NCI-H2029 treated with DMSO at 0.1 percent for 48 hours (cell line): ENCODE measurements around the gene MACROD2.
"Not testable (repeated sequence)": the region's sequence is repeated elsewhere in the genome, so short reads cannot be mapped to it uniquely, and the experiment has no call there.

Experiments used
- DNase-seq: peaks from one replicate; lab custom pipeline; 2025; lab: John Stamatoyannopoulos, UW

Gene MACROD2

DNA sequence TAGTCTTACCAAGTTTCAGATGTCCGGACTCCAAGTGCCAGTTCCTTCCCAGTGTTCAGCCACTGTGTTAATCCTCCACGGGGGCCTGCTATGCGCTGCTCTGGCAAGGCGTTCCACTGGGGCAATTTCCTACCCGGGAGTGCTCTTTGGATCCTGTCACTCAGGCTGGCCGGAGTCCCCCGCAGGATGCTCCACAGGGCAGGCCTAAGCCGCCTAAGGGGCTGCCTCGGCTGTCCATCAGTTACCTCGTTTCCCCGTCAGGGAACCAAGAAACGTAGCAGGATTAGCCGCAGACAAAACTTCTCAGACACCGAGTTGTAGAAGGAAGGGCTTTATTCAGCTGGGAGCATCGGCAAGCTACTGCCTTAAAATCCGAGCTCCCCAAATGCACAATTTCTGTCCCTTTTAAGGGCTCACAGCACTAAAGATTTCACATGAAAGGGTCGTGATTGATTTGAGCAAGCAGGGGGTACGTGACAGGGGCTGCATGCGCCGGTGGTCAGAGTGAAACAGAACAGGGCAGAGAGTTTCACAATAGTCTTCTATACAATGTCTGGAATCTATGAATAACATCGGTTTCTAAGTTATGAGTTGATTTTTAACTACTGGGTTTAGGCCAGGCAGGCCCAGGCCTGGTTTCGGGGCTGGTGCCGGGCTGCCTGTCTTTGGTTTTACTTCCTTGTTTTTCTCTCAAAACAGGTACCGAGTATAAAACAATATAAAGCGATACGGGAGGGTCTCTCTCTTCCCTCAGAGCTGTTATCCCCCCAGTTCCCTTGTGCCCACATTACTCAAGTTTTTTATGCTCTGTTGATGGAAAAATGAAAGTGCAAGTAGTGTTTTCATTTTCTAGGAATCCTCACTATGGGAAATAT, 1990.4 kb downstream of the MACROD2 start:
- DNase-seq, result not testable (repeated sequence)

DNA sequence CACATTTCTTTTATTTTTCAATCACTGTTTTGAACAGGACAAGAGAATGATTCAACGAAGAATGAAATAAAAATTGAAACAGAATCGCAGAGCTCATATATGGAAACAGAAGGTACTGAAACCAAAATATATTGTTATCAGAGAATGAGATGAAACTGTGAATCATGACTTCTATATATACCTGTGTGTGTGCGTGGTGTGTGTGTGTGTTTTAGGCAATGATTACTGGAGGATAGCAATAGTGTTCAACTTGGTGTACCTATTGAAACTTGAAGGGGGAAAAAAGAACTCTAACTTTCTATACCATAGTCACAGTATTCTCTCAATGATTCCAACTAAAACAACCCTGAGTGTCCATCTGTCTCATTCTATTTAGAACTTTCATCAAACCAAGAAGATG, 1991.4 kb downstream of the MACROD2 start:
- no peak for DNase-seq

DNA sequence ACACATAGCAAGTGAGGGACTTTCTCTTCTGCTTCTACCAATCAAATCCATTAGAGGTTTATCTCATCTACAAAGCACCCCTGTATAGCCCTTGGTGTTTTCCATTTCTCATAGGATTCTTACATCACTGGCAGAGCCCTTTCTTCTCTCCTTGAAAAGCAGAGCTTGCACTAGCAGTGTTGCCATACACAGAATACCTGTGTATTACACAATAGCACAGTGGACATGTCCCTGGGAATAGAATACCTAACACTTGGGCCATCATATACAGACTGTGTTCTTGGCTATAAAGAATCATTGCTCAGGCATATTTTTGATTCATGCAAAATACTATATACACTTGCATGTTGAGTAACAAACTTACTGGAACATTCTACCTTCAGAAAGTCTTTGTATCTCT, 1996.0 kb downstream of the MACROD2 start:
- no peak for DNase-seq

DNA sequence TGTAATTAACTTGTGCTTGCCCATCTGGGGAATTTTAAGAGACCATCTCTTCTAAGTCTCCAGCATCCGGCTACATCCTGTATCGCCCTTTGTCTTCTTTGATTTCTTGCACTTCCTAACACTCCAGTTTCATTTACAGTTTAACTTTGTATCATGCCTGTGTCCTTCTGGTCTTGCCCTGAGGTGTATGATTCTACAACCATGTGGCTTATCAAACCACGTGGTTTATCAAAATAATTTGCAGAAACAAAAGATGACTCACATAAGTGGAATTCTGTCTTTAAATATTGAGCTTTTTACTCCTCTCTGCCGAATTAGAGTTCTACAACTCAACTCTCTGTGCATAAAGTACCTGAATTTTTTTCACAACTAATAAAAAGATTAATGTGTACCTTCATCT, 1997.2 kb downstream of the MACROD2 start:
- DNase-seq, result no peak

DNA sequence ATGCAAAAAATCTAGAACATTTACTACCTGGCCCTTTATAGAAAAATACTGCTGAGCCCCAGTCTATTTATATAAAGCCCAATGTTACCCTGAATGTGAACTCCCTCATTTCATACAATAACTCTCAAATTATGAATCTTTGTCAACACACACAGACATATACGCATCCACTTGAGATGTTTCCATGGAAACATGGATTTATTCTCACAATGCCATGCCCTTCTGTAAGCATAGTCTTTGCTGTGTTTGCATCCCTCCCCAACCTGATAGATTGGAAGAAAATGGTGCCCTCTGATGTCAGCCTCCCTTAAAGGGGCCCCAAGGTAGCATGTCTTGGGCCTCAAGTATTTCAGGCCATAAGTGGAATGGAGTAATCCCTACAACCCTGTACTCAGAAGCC, 2004.8 kb downstream of the MACROD2 start:
- DNase-seq, result no peak

DNA sequence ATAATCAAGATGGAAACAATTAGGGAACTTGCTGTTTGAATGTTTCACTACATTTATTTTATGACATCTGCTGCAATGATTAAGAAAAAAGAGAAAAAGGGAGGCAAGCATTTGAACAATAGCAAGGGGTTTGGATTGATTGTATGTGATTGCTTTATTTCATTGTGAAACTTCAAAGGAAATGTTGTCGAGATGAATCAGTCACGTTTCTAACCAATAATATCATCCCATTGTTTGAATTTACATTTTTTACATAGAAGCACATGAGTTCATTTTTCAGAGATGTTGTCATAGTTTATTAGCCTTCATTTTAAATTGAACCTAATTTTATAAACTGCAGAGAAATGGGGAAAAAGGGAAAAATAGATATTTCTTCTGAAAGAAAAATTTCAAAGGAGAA, 2006.0 kb downstream of the MACROD2 start:
- DNase-seq, result no peak

DNA sequence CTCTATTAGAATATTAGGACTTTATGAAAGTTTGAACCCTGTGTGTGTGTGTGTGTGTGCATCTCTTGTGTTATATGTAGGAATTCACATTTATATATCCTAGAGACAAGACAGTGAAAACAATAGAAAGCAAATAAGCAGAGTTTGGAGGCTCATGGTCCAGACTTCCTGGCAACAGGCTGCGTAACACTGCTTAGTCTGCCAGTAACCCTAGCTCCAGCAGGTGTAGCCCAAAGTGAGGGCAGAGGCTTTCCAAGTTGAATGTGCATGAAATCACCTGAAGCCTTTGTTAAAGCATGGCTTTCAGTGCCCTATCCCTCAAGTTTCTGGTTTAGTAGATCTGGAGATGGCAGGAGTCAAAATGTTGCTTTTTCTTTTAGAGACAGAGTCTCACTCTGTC, 2008.0 kb downstream of the MACROD2 start:
- DNase-seq, result no peak

DNA sequence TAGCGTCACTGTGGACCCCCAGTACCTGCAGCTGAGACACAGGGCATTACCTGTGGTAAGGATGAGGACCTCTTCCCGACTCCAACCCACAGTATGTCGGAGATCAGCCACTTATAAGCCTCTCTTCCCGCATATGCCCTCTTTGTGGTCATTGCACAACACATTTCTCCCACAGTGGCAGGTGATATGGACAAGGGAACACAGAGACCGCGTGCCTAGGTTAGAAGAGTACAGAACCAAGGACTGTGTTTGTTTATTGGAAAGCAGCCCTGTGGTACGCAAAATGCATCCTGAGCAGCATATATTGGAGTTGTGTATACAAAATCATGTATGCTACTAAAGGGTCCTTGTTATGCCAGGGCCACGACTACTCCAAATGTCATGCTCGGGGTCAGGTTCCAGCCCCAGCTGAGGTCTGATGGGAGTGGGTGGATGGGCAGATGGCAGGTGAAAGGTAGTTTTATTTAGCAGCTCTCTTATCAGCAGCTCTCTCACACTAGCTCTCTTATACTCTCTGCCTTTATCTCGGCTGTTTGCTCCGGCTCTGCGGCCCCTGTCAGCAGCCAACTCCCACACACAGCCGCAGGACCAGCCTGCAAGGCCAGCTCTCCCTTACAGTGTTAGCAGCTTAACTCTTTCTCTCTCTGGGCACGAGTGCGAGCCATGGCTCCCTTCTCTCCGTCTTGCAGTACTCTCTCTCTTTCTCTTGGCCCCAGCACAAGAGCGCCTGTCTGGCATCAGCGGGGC, 2009.0 kb downstream of the MACROD2 start:
- DNase-seq, result no peak

DNA sequence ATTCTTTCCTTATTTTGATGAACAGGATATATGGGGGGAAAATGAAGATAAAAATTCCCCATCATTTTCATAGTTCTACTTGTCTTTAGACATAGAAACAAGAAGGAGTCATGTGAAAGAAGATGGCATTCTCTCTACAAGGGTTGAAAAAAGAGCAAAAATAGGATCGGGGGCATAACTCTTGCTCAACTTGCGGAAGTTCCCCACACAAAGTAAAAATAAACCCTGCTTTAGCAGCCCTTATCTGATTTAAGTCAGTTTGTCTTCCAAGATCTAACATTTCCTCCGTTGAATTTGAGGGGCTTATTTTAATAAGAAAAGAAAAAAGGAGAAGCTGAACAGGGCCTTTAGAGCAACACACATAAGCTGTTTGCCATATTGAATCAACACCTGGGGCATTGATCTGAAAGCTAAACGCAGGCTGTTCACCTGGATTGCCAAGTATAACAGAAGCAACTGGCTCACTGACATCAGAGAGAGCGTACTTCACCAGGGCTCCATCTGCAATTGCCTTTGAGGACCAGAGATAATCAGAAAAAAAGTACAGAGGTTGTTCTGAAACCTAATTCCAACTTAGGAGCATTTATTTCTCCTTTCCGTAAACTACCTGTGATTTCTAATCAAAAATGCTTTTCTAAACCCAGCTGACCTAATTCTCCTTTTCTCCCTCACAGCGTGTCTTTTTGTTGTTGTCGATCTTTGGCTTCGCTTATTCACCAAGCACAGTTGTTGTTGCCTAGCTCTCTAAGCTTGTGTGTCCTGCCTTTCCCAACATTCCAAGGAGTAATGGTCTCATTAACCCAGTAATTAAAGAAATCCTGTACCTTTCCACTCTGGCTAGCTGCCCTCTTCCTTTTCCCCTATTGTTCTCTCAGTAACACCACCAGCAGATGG, 2010.0 kb downstream of the MACROD2 start:
- DNase-seq, result no peak

DNA sequence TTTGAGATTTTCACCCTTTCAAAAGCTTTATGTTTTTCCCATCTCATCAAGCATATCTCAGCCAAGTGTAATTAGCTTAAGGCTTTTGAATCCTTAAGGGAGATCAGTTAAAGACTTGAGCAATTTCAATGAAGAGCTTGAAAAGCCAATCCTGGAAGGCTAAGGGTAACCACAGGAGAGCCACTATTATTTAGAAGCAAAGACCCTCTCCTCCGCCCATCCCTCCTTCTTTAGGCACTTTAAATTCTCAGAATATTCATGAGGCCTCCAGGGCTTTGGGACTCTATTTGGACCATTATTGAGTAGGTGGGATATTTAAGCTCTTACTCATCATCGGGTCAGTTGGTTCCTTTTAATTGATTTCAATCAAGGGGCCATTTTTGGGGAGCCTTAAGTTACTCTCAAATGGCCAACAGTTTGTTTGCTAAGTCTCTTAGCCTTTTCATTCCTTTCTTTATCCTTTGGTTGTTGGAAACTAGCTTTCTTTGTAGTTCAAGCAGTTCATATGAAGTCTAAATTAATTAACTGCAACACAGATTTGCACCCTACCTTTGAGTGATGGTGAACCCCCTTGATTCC, 2010.7 kb downstream of the MACROD2 start:
- DNase-seq, result no peak

DNA sequence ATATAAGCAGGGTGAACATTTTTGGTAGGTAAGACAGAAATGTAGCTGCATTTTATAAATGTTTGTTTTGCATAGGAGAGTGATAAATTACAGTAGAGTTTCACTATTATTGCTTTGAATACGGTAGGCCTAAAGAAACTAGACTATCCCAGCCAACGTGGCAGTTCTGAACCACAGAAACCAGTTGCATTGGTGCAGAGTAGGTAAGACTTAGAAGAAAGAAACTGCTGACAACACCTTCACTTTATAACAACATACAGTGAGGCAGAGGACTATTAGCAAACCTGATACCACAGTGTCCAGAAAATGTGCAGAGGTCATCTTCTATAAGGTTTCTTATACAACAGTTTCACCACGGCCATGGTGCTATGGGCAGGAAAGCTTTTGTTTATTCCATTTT, 2011.8 kb downstream of the MACROD2 start:
- DNase-seq, result no peak

DNA sequence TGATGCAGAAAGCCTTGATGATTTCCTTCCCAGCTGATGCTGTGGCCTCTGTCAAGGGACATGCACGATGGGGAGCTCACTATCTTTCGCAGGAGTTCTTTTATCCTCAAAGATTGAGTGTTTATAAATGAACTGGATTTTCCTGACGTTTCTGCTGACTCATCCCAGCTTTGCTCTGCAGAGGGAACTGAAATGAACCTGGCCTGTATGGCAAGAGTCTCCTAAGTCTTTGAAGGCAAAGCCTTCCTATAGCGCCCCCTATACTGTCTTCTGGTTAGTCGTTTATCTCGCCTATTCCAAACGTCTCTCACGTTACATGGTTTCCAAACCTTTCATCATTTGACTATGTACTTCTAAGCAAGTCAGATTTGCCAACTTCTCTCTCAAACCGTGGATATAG, 2012.6 kb downstream of the MACROD2 start:
- no peak for DNase-seq

DNA sequence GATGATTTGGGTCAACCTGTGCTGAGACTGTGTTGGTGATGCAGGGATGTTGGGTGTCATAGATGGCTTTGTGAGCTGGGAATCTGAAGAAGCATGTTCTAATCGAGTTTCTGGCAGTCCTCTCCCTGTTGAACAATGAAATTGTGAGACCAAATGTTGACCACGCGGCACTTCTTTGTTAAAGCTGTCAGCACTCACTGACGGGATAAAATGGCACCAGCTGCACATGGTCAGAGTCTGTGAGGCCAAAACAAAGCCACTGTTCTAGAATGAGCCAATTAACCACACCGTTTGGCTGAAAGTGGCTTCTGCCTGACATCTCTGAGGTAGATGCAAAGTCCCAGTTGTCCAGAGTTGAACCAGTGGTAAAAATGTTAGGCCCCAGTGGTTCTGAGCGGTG, 2015.7 kb downstream of the MACROD2 start:
- no peak for DNase-seq

DNA sequence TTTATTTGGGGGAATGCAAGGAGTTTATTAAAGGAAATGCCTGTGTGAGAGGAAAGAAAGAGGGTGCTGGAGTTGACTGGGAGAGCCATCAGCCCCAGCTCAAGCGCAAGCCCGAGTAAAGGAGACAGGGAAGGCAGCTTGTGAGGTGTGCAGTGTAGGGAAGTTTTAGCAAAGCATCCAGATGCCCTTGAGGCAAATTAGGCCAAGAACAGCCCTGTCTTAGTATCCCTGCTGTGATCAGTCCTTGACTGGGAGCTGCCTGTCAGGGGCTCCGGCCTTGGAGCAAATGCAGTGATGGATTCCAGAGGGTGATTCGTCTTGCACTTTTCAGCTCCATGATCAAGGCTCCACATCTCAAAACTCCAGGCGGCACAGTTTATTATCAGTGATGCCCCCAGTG, 2016.2 kb downstream of the MACROD2 start:
- no peak for DNase-seq

DNA sequence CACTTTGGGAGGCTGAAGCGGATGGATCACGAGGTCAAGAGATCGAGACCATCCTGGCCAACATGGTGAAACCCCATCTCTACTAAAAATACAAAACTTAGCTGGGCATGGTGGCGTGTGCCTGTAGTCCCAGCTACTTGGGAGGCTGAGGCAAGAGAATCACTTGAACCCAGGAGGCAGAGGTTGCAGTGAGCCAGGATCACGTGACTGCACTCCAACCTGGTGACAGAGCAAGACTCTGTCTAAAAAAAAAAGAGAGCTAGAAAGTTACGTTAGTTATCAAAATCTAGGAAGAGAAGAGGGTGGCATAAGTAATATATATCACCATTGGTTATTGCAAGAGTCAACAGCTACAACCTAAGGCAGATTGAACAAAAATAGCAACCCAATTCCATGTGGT, 2017.6 kb downstream of the MACROD2 start:
- DNase-seq, result not testable (repeated sequence)

DNA sequence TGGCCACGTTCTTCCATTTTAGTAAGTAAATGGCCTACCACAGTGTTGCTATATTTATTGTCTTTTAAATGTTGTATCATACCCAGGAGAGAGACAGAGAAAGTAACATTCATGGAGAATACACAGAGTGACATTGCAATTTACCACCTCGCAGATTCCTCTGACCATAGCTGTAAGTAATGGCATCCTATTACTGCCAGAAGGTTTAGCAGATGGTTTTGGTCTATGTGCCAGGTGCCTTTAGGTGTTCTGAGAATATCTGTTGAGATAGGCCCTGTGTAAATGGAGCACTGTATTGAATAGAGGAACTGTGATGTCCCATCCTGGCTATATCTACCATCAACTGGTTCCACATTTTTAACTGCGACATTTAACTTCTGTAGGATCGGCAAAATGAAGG, 2018.3 kb downstream of the MACROD2 start:
- no peak for DNase-seq

DNA sequence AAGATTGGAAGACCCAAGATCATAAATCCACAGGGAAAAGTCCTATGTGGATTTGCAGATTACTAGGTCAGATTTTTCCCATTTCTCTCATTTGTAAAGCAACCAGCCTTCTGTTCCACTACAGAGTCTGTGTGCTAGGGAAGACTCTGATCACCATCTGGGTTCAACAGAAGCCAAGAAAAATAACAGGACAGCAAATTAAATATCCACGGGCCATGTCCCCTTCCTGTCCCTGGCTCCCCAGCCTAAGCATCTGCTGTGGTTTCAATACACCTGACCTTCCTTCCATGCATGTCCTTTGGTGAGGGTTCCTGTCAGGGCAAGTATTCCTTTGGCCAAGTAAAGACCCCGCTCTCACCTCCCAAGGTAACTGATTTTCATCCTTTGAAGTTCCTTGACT, 2019.1 kb downstream of the MACROD2 start:
- DNase-seq, result no peak

DNA sequence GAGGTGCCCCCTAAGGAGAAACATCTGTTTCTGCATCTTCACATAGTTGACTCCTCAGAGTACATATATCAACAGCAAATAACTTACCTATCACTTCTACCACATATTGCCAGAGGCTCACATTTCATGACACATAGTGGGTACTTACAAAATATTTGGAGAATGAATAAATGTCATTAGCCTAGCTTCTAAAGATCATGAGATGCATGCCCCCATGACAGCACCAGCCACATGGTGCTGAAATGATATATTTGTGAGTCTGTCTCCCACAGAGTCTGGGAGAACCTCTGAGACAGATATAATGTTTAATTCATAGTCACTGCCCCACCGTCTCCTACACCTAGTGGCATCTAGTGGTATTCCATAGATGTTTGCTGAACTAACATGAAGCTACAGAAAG, 2022.3 kb downstream of the MACROD2 start:
- DNase-seq, result no peak

DNA sequence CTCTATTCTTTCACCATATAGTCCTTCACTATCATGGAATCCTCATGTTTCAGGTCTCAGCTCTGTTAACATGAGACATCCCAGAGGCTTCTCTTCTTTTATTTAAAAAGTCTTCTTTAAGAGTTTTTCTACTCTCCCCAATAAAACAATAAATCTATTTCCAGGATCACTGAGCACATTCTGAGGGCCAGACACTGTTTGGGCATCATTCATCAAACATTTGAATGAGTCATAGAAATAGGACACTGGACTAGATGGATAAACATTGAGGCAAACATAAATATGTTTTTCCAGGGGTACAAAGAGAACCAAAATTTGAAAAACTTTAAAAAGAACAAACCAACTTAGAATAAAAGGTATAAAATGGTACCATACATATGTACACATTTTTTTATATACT, 2023.6 kb downstream of the MACROD2 start:
- no peak for DNase-seq

DNA sequence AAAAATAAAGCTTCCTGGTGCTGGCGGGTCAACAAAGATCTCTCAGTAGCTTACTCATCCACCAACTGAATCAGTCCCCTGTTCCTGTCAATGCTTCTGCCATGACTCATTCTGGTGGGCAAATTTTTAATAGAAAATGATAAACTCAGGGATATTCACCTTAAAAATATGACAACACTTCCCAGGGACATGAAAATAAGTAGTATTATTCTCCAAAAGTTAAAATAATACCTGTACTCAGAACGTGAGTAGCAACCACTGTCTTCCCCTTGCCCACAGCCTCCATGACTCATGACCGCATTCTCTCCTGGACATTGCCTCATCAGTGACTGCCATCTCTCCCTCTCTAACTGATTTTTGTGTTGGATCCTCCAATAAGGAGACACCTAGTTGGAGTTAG, 2025.7 kb downstream of the MACROD2 start:
- no peak for DNase-seq

DNA sequence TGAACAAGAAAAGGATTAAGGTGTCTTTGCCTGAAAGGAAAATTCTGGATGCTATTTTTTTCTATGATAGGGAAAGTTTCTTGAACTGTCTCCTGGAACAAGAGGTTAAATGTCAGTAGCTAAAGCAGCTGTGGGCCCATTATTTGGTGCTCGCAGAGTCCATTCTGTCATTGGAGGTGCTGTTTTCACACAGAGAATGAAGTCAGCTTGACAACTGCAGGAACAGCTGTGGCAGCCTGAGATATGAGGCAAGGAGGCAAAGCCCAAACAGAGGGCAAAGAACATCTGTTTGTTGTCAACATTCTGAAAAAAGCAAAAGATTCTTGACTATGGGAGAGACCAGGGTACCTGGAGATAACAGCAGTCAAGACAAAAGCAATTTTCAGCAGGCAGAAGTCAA, 2029.8 kb downstream of the MACROD2 start:
- DNase-seq, result no peak

DNA sequence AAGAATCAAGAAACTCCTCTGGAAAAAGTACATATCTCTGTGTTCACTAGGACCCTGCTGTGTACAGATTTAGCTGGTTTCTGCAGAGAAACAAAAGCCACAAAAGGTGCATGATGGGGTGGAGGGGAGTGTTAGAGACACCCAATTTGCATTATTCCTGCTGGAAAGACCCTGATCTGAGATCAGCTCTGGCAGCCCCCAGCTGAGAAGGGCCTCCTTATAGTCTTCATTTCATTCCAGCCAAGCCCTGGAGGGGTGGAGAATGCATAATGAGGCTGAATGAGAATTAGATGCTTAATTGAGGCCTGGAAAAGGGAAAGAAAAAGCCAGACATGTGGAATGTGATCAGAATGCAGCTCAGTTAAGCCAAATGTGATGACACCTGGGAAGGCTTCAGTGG, 2032.4 kb downstream of the MACROD2 start:
- DNase-seq, result no peak
